Fibroblast of upper back skin (primary cell): Measurements from ENCODE around the gene RGS16.

ENCODE experiments used
- DNase-seq: peaks from one replicate; pipeline ENCODE4 v3.0.0-alpha.2; 2013

Gene RGS16

DNA sequence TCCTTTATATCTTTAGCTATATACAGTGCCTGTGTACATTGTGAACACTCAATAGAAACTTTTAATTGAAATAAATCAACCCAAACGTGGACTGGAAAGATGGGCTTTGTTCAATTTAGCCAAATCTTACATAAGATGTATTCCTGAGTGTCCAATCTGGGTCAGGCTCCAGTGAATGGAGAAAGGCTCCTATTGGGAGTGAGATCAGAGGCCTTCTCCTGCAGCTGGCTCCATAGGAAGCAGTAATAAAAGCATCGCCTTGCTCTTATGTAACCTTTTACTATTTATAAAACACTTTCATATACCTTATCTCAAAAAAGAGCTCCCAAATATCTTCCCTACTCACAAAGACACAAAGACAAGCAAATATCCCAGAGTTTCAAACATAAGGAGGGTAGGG lies 24.9 kb upstream of the RGS16 start:
- DNase-seq: no peak

DNA sequence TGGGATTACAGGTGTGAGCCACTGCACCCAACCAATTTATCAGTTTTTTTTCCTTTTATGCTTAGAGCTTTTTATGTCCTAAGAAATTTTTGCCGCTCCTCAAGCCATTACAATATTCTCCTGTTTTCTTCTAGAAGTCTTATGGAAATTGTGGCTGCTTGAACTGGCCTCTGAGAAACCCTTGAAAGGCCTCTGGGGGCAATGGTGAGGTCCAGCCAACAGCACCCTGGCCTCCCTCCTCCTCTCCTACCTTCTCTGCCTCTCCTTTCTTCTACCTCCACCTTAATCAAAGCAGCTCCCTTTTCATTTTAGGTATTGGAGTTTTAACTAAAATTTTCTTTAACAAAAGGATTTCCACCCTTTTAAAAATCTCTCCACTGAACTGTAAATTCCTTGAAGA lies 24.5 kb upstream of the RGS16 start:
- no peak for DNase-seq

DNA sequence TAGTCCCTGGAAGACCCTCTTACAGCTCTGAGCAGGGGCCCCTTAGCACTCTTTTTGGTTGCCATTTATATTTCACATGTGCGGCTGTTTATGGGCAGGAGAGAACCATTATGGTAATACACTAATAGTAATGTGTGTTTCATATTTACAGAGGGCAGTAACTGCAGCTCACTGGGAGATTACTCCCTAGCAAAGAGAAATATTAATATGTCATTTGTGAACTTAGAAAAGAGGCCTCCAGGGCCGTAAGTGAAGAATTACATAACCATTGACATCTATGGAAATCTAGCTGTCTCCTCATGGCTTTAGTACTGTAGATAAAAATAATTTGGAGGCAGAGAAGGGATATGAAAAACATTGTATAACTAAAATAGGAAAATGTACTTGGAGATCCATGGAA lies 23.4 kb upstream of the RGS16 start:
- DNase-seq: no peak

DNA sequence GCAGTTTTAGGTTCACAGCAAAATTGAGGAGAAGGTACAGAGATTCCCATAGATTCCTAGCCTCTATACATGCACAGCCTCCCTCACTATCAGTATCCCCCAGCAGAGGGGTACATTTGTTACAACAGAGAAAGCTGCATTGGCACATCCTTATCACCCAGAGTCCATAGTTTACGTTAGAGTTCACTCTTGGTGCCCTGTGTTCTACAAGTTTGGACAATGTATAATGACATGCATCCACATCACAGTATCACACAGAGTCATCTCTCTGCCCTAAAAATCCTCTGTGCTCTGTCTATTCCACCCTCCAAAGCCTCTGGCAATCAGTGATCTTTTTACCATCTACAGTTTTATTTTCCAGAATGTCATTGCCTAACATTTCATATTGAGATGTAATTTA lies 22.3 kb upstream of the RGS16 start:
- no peak for DNase-seq

DNA sequence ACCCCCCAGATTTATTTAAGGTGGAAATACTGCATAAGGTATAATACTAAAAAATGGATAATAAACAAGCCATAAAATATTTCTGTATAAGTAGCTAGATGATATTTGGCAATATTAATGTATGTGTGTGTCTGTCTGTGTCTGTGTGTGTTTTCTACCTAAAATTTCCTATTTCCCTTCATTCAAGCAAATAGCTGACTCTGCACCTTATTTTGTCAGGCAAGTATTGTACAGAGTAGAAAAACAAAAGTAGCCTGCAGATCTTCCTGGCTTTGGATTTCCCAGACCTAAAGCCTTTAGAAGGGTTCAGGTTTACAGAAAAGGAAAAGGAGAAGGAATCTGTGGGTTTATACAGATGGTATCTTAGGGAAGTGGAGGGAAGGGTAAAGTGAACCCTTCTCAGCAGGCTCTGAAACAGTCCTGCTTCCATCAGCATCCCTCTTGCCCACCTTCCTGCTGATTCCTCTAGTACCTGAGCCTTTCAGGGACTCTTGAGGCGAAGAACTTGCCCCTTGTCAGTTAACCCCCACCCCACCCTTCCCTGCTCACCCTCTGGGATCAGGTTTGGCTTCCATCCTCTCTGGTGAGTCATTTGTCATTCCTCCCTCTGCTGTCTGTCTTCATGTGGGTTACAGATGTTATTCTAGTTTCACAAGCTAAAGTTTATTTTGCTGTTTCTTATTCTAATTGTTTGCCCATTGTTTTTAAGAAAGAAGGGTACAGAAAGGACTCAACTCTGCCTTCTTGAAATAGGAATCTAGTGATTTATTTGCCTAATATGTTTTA lies 21.7 kb upstream of the RGS16 start:
- DNase-seq: peak; percentile 53

DNA sequence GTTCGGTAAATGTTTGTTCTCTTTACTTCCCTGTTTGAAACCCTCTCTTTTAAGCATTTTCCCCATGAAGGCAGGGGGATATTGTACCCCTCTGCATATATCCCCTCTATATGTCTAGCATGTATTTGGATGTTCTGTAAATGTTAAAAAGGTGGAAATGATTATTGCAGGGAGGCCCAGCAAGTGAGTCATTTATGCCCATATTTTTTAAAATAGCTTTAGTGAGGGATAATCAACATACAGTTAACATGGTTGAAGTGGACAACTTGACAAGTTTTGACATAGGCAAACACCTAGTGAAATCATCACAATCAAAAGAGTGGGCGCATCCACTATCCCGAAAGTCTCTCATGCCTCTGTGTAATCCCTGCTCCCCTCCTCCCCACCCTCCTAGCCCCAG lies 20.8 kb upstream of the RGS16 start:
- DNase-seq: no peak

DNA sequence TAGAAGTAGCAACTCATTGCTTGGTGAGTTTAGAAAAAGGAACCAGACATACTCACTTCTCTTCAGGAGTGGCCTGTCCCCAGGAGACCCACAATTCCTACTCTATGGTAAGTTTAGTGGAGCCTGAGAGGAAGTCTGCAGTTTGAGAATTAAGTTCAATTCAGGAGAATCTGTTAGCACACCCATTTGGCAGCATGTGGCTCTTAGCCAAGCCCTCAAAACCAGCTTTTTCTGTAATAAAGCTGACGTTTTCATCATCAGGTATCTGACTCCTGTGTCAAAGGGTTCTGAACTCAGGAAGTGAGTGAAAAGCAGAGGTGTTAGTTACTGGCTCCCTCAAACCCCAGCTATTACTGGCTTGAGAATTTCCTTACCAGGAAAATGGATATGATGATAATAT lies 20.4 kb upstream of the RGS16 start:
- no peak for DNase-seq

DNA sequence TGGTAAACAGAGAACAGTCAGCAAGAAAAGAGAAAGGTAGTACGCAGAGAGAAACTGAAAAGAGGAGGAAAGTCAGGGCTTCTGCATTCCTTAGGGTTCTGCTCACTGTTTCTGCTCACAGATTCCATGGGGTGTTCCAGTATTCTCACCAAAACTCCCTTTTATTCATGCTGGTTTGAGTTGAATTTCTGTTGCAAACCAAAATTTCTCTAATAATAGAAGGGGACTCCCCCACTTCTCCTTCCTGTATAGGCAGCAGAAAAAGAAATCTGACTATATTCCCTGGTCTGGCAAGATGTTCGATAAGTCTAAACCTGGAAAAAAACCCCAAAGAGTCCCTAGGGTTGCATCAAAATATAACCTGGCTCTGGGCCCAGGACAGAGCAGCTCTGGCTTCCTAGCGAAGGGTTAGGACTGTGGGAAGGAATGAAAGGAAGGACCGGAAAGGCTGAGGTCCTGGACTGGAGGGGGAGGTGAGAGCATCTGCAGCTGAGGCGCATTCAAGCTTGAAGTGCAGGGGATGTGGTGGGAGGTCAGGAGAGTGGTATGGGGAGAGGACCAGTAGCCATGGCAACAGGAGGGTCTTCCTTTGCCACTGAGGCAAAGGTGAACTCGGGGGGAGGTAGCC lies 18.8 kb upstream of the RGS16 start:
- peak; percentile 87 for DNase-seq

DNA sequence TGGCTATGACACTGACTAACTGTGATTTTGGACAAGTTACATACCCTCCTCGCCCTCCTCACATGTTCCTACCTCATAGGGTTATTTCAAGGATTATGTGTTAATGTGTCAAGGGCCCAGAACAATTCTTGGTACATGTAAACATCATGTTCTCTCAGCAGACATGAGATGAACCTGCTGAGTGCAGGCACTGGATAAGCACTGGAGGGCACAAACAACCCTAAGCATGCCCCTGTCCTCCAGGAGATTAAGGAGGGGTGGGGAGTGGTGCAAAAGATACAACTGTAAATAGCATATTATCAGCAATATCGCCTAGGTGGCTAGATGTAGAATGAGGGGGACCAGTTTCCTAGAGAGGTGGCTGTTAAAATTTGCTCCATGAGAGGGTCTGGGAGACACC lies 17.7 kb upstream of the RGS16 start:
- DNase-seq: no peak

DNA sequence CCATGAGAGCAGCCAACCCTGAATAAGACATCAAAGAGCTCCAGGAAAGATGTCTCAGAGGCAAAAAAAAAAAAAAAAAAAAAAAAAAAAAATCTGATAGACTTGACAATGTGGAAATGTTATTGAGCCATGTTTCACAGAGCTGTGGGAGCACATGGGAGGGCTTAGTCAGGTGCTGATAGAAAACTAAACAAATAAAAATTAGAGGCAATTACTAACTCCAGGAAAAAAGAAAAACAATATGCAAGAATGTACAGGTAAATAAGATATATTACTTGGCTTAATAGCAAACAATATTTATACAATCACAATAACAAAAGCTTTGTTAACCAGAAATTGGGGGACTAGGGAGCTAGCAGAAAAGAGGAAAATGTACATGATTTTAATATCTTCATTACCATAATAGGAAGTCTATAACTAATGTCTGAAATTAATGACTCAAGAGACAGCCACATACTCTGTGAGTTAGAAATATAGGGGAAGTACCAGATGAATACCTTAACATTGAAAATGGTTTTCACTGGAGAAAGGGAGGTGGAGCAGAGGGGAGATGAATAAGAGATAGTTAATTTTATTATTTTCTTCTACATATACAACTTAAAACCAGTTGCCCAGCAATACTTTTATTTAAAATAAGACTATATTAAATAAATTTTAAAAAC lies 16.9 kb upstream of the RGS16 start:
- DNase-seq: no peak

DNA sequence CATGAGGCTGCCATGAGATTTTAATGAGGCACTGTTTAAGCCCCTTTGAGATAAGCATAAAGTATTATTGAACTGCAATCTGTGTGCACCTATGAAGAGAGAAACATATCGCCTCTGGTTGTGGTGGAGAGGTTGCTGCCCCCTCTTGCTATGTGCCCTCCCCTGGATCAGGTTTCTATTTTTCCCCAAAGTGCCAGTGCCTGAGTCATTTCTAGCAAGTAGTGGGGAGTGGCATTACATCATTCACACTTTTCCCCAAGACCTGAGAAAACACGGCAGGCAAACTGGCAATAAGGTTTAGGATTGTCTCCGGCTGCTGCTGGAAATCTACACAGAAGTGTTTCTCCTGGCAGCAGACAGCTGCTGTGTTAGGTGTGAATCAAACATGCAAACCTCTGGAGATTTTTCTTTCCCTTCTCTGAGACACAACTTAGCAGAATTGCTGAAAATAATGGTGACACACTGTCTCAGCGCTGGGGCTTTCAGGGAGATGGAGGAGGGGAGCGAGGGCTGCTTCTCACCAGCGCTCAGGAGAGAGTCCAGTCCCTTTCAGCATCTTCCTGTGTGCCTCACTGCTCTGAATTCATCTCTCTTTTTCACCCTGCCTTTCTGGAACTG lies 13.7 kb upstream of the RGS16 start:
- DNase-seq: peak; percentile 67

DNA sequence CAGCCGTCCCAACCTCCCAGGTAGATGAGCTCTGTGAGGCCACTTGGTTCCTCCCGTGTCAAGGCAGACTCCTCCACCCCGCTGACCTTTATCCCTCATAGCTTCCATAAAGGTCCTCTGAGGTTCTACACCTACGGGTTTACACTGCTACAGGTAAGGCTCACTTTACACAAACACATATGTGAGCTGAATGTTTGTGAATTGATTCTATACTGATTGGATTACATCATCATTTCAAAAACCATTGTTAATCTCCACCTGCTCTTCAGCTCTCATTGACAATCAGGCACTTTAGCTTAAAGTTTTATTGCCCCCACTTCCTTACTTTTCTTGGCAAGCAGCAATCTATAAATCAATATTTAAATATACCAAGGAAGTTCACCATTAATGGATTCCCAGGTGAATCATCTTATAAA lies 12.8 kb upstream of the RGS16 start:
- no peak for DNase-seq

DNA sequence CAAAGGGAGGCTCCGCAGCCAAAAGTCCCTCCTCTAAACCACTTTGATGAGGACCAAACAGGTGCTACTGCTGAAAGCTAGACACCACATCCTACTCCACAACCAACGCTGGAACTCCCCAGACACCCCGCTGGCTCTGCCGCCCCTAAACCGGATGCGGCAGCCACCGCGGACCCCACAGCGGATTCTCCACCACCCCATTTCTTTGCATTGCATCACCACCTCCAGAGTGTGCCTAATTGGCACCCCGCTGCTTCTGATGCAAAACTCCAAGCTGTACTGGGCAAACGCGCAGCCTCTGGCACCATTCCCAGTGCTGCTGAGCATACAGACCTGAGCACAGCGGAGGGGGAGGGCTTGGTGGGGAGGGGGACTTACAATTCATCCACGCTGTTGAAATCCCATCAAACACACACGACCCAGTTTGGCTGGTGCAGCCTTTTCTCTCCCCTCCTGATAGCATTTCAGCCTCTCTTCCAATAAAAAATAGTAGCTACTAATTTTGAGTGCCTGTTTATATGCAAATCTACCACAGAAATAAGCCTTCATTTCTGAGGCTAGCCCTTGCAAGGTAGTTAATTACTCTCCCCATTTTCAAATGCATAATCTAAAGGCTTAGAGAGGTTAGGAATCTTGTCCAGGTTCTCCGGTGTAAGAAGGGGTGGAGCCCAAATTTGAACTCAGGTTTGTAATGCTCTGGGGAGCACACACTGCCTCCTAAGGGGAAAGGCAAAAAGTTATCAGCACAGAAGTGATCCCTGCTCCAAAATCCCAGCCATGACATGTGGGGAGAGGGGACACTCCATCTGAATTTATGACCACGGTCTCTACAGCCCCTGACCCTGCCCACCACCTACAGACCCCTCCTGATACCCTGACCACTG lies 12.2 kb upstream of the RGS16 start:
- peak; percentile 95 for DNase-seq

DNA sequence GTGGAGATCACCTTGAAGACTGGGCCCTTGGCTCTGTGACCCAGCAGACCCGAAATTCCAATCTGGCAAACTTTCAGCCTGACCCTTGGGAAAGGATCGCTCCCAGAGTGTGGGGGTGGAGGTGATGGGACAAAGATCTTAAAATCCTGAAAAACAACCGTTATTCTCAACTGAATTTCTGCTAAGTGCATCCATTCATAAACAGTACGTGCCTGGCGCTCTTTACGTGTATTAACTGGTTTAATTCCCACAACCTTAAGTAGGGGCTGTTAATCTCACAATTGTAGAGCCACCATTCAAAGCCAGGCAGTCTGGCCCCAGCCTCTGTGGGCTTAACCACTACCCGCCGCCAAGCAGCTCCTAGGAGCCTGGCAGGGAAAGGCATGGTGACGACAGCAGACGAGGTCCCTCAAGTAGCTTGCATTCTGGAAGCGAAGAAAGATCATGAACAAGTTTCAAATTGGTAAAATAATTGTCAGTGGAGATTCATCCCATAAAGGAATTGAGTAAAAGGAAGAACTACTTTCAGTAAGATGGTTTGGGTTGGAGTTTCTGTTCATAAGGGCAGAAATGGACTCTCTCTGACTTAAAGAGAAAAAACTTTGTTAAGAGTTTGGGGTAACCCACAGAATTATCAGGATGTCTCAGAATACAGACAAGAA lies 11.4 kb upstream of the RGS16 start:
- peak; percentile 51 for DNase-seq

DNA sequence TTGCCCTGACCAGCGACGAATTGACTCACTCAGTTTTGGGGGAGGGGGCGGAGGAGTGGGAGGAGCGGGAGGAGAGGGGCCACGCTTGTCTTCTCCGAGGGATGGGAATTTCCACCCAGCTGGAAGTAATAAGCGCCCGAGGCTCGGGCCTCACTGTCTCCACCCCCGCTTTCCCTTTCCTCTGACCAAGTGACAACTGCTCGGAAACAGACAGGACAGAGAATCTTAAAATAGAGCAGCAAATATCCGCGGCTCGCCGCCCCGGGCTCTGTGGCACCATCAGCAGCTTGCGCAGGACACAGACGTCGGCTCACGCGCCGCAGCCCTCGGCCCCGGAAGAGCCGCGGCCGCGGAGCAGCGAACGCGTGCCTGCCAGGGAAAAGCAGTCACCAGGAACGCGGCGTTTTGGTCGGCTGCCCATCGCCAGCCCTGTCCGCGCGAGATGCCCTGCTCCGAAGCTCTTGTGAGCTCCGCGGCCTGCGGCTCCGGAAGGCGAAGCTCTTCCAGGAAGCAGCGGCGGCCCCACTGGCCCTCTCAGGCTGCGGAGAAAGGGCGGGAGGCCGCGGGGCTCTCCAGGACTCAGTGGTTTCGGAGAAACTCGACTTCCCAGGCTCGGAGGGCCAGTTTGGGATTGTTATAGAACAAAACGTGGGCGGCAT lies 10.7 kb upstream of the RGS16 start:
- peak; percentile 89 for DNase-seq

DNA sequence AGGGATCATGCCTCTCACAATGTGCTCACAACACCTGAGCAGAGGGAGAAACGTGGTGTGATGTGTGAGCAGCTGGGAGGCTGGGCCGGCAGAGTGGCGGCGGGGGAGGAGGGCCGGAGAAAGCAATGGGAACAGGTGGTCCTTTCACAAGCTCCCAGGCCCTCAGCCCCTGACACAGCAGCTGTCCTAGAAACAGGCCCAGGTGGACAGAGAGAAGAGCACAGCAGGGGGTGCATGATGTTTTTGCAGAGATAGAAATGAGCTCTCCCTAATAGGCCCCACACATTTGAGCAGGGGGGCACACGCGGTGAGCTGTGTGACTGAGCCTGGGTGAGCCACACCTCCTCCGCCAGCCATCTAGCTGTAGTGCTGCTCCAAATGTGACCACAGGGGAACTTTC lies 7.6 kb upstream of the RGS16 start:
- DNase-seq: no peak

DNA sequence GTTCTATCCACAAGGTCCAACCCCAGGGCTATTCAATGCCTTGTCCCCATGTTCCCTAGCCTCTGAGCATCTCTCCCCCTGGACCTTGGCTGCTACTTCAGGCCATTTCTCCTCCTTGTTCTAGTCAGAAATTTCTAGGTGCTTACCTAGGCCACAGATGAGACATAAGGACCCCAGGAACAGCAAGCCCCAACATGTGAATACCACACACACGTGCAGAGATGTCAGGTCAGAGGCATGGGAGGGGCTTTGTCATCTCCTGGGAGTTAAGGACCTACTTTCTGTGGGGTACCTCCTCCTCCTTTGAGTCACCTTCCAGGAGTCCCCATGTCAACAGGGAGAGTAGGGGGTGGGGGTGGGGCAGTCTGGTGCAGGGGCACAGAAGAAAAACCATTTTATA lies 7.1 kb upstream of the RGS16 start:
- DNase-seq: no peak

DNA sequence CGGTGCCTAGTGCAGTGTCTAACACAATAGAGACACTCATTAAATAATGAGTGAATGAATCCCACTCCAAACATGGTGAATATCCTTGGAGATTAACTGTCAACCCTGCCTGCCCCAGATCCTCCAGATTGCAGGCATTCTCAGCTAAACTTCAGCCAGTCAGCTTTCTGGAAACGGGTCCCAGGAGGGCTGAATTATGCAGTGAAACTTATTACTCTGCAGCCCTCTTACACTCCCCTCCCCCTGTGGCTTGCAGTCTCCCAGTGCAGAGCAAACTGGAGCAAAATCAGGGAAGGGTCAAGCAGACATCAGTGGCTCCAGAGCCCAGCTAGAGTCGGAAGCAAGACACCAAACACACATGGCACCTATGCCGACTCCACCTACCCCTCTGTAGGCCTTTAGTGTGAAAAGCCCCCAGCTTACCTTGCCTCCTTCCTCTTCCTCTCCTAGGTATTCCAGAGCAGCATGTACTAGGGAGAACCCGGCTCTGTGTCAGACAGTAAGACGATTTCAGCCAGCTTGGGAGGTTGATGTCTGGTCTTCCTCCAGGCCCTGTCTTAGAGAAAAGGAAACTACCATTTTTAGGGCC lies 6.5 kb upstream of the RGS16 start:
- DNase-seq: peak; percentile 61

DNA sequence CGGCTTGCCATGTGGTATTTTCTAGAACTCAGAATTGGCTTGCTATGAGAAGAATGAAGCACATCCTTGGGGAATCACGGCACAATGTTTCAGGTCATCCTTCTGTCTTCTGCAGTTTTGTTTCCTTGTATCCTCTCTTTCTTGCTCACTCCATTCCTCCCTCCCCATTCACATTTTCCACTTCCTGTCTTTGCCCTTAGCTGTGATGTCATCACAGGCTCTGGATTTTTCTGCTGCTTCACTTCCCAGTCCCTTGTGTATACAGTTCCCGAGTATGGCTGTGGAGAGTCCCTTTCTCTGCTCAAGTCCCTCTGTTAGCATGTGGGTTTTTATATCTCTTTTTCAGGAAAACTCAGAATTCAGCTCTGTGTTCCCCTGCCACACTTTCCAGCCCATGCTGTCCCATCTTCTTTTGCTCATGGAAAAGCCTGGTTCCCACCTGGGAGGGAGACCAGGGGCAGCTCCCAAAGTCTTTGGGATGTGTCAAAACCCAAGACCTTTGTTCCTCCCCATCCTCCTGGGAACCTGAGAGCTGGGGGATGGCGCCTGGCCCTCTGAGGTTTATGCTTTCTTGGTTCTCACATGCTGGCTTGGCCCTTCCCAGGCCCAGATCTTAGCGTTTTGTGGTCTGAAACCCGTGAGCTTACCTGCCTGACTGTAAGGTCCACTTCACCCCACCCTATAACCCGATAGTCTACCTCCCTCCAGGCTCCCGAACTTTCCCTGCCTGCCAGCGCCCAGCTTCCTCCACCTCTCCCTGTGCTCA lies 4.8 kb upstream of the RGS16 start:
- peak; percentile 59 for DNase-seq

DNA sequence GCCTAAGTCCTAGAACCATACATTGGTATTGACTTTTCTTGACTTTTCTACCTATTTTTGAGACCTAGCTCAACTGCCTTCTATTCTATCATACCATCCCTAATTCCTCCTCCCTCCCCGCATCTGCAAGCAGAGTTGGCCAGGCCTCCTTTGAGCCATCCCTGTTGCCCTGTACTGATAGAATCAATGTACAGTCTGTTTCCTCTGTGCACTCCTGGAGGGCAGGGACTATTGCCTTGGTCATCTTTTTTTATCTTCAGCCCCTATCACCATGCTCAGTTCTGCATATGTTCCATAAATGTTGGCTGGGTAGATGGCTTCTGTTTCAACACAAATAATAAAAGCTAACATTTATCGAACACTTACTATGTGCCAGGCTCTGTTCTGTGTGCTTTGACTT lies 4.0 kb upstream of the RGS16 start:
- no peak for DNase-seq
